Measurements from ENCODE around the gene SLC38A9.

The SLC38A9 gene

GRCh38 chr5:55645304-55645703 lies 66.8 kb downstream of the SLC38A9 start:
- DNase-seq = no peak

- no peak for DNase-seq
Measured at GRCh38 chr5:55638455-55638854, 73.7 kb downstream of the SLC38A9 start.

- DNase-seq = no peak
Measured at GRCh38 chr5:55638051-55638450, 74.1 kb downstream of the SLC38A9 start.

- DNase-seq = no peak
Measured at GRCh38 chr5:55636683-55637082, 75.4 kb downstream of the SLC38A9 start.

GRCh38 chr5:55636177-55636576 lies 75.9 kb downstream of the SLC38A9 start:
- no peak for DNase-seq

GRCh38 chr5:55634866-55635265 lies 77.3 kb downstream of the SLC38A9 start:
- no peak for DNase-seq

GRCh38 chr5:55634209-55634805 lies 77.8 kb downstream of the SLC38A9 start:
- no peak for DNase-seq

- no peak for DNase-seq
Measured at GRCh38 chr5:55633574-55634208, 78.4 kb downstream of the SLC38A9 start.

- no peak for DNase-seq
Measured at GRCh38 chr5:55629815-55630214, 82.3 kb downstream of the SLC38A9 start.

GRCh38 chr5:55626790-55627189 lies 85.3 kb downstream of the SLC38A9 start:
- DNase-seq = no peak

- no peak for DNase-seq
Measured at GRCh38 chr5:55625913-55626312, 86.2 kb downstream of the SLC38A9 start.

GRCh38 chr5:55625589-55625909 lies 86.6 kb downstream of the SLC38A9 start:
- no peak for DNase-seq

- no peak for DNase-seq
Measured at GRCh38 chr5:55624841-55625588, 87.1 kb downstream of the SLC38A9 start.

- DNase-seq = no peak
Measured at GRCh38 chr5:55623789-55624188, 88.3 kb downstream of the SLC38A9 start.

GRCh38 chr5:55622460-55622859 lies 89.7 kb downstream of the SLC38A9 start:
- no peak for DNase-seq

GRCh38 chr5:55621229-55621628 lies 90.9 kb downstream of the SLC38A9 start:
- no peak for DNase-seq

GRCh38 chr5:55620766-55621160 lies 91.4 kb downstream of the SLC38A9 start:
- no peak for DNase-seq

GRCh38 chr5:55620009-55620765 lies 91.9 kb downstream of the SLC38A9 start:
- no peak for DNase-seq

GRCh38 chr5:55618318-55618717 lies 93.8 kb downstream of the SLC38A9 start:
- no peak for DNase-seq

- DNase-seq = no peak
Measured at GRCh38 chr5:55613112-55613868, 98.8 kb downstream of the SLC38A9 start.

- DNase-seq = no peak
Measured at GRCh38 chr5:55610542-55610941, 101.6 kb downstream of the SLC38A9 start.

GRCh38 chr5:55609413-55609812 lies 102.7 kb downstream of the SLC38A9 start:
- no peak for DNase-seq
